Lower lobe of right lung (tissue), 2 donors: Measurements from ENCODE around the gene GLIS1. TPM values are rescaled to one million over a fixed set of nuclear protein-coding genes. Genes with fewer than 3 reads are reported as not detected.

Source experiments
- ATAC-seq, 2 donors: fragments of 200-7000 bp; cut with Tn5 transposase; one replicate each; pipeline ENCODE4 v1.9.1; 2020 to 2022; ENCODE audit warnings: mild to moderate bottlenecking in 2 of 2, moderate library complexity in 2 of 2
- DNase-seq: peaks from one replicate; pipeline ENCODE4 v3.0.0-alpha.2; 2020
- H3K27ac ChIP-seq: fragments of 200-600 bp; one replicate; pipeline ENCODE4 v1.8.0; 2022
- H3K27me3 ChIP-seq: fragments of 200-600 bp; one replicate; pipeline ENCODE4 v1.8.0; 2022; ENCODE audit warnings: low read depth
- H3K36me3 ChIP-seq: fragments of 200-600 bp; one replicate; pipeline ENCODE4 v1.8.0; 2022; ENCODE audit warnings: mild to moderate bottlenecking
- H3K4me1 ChIP-seq: fragments of 200-600 bp; one replicate; pipeline ENCODE4 v1.8.0; 2022
- H3K4me3 ChIP-seq: fragments of 200-600 bp; one replicate; pipeline ENCODE4 v1.8.0; 2022; ENCODE audit warnings: mild to moderate bottlenecking
- H3K9me3 ChIP-seq: fragments of 200-600 bp; one replicate; pipeline ENCODE4 v1.8.0; 2022
- intact Hi-C: fragments of 100-400 bp; cut with DNase I; formaldehyde crosslinking; loops from one replicate; pipeline ENCODE4 v1.11.0; 2022
- total RNA-seq: library from RNA; stranded (reverse); fragmentation: NEBNext Ultra II Directional; extraction: Animal tissue kit (Norgen Biotek cat#: 25700); gene quantifications from one replicate; pipeline ENCODE4 v1.2.1, GENCODE V29; 2021
- TF ChIP-seq, protein P1 (sequence below): fragments of 200-600 bp; IDR thresholded peaks from one replicate; pipeline ENCODE4 v1.8.0; 2022; ENCODE audit warnings: antibody characterized with exemption, mild to moderate bottlenecking
- donor health status: DM: no; HTN: yes; CAD: no; lungs with severe emphysema.

The GLIS1 gene
- total RNA-seq, 1 donor from 2014 or later: not detected

DNA sequence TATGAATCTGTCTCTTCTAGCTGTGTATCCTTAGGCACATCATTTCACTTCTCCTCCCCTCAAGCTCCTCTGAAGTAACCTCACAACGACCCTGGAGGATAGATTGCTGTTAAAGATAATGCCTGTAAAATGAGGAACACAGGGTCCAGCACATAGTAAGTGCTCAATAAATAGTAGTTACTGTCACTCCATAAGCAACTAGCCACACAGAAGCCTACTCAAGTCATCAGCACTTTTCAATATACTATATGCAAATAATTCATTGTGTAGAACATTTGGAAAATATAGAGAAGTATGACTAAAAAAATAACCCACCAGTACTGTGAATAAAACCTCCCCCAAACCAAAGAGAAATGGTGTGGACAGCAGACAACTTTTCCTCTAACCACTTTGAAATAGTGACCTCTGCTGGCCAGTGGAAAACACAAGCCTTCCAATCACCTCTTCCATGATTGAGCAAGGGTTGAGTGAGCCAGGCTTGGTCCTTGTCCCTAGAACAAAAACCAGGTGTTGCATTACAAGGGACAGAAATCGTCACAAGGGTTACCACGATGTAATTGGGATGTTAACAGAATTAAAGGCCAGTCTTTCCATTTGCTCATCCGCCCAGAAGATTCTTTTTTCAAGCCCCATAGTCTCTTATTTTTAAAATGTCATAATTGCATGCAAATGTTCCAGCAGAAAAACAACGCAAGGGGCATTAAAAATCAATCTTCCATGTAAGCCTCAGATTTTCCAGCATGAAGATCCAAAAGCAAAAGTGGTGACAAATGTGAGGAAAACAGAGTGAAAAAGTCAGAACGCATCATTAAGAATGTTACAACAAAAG lies 15.7 kb upstream of the GLIS1 start:
- ATAC-seq (peak; percentile 46 to 51), DNase-seq (no peak)
- no peaks in the 10 kb centered on the region for H3K4me1 ChIP-seq
- no peaks in the 10 kb centered on the region for H3K9me3 ChIP-seq
- TF ChIP-seq, protein P1, sequence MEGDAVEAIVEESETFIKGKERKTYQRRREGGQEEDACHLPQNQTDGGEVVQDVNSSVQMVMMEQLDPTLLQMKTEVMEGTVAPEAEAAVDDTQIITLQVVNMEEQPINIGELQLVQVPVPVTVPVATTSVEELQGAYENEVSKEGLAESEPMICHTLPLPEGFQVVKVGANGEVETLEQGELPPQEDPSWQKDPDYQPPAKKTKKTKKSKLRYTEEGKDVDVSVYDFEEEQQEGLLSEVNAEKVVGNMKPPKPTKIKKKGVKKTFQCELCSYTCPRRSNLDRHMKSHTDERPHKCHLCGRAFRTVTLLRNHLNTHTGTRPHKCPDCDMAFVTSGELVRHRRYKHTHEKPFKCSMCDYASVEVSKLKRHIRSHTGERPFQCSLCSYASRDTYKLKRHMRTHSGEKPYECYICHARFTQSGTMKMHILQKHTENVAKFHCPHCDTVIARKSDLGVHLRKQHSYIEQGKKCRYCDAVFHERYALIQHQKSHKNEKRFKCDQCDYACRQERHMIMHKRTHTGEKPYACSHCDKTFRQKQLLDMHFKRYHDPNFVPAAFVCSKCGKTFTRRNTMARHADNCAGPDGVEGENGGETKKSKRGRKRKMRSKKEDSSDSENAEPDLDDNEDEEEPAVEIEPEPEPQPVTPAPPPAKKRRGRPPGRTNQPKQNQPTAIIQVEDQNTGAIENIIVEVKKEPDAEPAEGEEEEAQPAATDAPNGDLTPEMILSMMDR: peak; percentile 60
- H3K36me3 ChIP-seq: no peaks in the 10 kb centered on the region
- intact Hi-C loops: no loop called here
- no peak overlapping the region for H3K4me3 ChIP-seq
- no peaks in the 10 kb centered on the region for H3K27me3 ChIP-seq
- H3K27ac ChIP-seq: no peak overlapping the region

GRCh38 chr1:53752281-53752680 lies 13.3 kb upstream of the GLIS1 start:
- TF ChIP-seq, protein P1: no peak
- no peak for DNase-seq
- Histone ChIP-seq H3K4me3 (no peak overlapping the region), H3K27me3 (no peaks in the 10 kb centered on the region), H3K9me3 (no peaks in the 10 kb centered on the region), H3K36me3 (no peaks in the 10 kb centered on the region), H3K27ac (no peak overlapping the region), H3K4me1 (no peaks in the 10 kb centered on the region)
- intact Hi-C loops: no loop called here
- ATAC-seq: peak in 1 of 2 donors; percentile 29

DNA sequence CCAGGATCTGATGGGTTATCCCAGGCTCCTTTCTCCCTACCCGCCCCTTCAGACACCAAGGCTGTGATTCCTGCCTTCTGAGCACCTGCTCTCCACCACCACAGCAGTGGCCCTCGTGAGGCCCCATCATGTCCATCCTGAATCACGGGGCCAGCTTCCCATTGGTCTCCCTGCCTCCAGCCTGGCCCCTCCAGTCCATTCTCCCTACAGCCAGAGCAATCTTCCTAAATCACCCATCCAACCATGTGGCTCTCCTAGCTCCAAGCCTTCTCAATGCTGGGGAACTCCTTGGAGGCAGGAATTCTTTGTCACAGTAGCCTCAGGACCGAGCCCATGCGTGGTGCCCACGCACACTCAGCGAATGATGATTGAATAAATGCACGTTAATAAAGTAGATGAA lies 8.9 kb upstream of the GLIS1 start:
- Histone ChIP-seq H3K4me1 (no peaks in the 10 kb centered on the region), H3K27me3 (peaks cover 17% of the 10 kb centered on the region), H3K36me3 (no peaks in the 10 kb centered on the region), H3K4me3 (no peak overlapping the region), H3K27ac (no peak overlapping the region), H3K9me3 (no peaks in the 10 kb centered on the region)
- no peak for ATAC-seq
- TF ChIP-seq, protein P1: no peak
- intact Hi-C loops: no loop called here
- DNase-seq: no peak

- Histone ChIP-seq H3K4me3 (no peak overlapping the region), H3K4me1 (peaks cover 19% of the 10 kb centered on the region), H3K27me3 (peaks cover 58% of the 10 kb centered on the region), H3K9me3 (no peaks in the 10 kb centered on the region), H3K27ac (no peak overlapping the region), H3K36me3 (no peaks in the 10 kb centered on the region)
- TF ChIP-seq, protein P1: no peak
- ATAC-seq (no peak), DNase-seq (no peak)
- intact Hi-C loops: no loop called here
Observed at GRCh38 chr1:53740621-53741105, 1.7 kb upstream of the GLIS1 start.

GRCh38 chr1:53738205-53739108 lies 507 bp downstream of the GLIS1 start:
- DNase-seq (no peak), ATAC-seq (peak; percentile 25 to 27)
- Histone ChIP-seq H3K4me1 (peaks cover 19% of the 10 kb centered on the region), H3K27me3 (peaks cover 49% of the 10 kb centered on the region), H3K4me3 (peak overlapping the region; percentile 64), H3K36me3 (no peaks in the 10 kb centered on the region), H3K9me3 (no peaks in the 10 kb centered on the region), H3K27ac (no peak overlapping the region)
- TF ChIP-seq, protein P1: no peak
- intact Hi-C loops: no loop called here
